ENCODE data around the gene CLMN. TPM values are rescaled to one million over a fixed set of nuclear protein-coding genes. Genes with fewer than 3 reads are reported as not detected.

The CLMN gene
- total and polyA plus RNA-seq, 2 donors (not counting 1 experiment from before 2014, with no cell fraction given), result 9.6 to 51.5 TPM

DNA sequence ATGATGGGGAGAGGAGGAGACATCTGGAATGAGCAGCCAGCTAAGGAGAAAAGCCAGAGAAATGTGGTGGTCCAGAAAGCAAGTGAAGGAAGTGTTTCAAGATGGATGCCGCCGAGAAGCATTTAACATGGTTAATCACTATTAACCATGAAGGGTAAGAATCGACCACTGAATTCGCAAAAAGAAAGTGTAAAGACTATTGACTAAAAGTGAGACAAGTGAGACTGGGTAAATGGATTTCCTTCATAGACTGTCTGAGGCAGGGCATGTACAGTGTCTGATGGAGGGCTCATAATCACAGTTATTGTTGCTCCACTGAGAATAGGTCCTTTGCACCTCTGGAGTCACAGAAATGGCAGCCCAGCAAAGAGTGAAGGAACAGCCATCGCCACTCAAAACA is 25.3 kb upstream of the CLMN start:
- Mint-ChIP-seq H3K4me3 (no peak overlapping the region), H3K4me1 (no peaks in the 10 kb centered on the region), H3K9me3 (ENCODE audit: insufficient read depth) (no peaks in the 10 kb centered on the region), H3K27ac (no peak overlapping the region), H3K27me3 (peaks cover 28% of the 10 kb centered on the region)
- DNase-seq (no peak), ATAC-seq (ENCODE audit: low read depth) (no peak)
- H3K9me3 ChIP-seq (ENCODE audit: control extremely low read depth in 1 of 3, control insufficient read depth in 2 of 3, insufficient read depth in 1 of 3, low read length in 2 of 3), result peaks cover 0 to 7% (median 0%) of the 10 kb centered on the region in 3 donors
- no peak overlapping the region for H3K9ac ChIP-seq (ENCODE audit: low read length)
- no peaks in the 10 kb centered on the region for H4K20me1 ChIP-seq (ENCODE audit: control insufficient read depth, insufficient read depth, low read length, poor library complexity, severe bottlenecking)
- no peak overlapping the region for H2AFZ ChIP-seq (ENCODE audit: insufficient read depth, low read depth, low read length, poor library complexity, severe bottlenecking)
- intact Hi-C loops (cut with micrococcal nuclease), result no loop called here
- no peaks in the 10 kb centered on the region for H3K36me3 ChIP-seq (replicated peaks in 1 of 2; ENCODE audit: control extremely low read depth in 1 of 2, control insufficient read depth in 1 of 2, extremely low read depth in 1 of 2, insufficient read depth in 2 of 2, low read length in 1 of 2)
- H3K27me3 ChIP-seq (replicated peaks in 1 of 4; ENCODE audit: control extremely low read depth in 1 of 4, control insufficient read depth in 3 of 4, insufficient read depth in 4 of 4, low read length in 3 of 4), result peaks cover 0 to 18% (median 1%) of the 10 kb centered on the region in 4 experiments
- no peaks in the 10 kb centered on the region for H3K4me1 ChIP-seq (ENCODE audit: control insufficient read depth in 2 of 2, insufficient read depth in 2 of 2, low read length in 2 of 2)
- CTCF ChIA-PET, result no interaction called here
- no peak overlapping the region for H3K4me2 ChIP-seq (replicated peaks; ENCODE audit: low read depth, low read length, poor library complexity, severe bottlenecking)
- H3K4me3 ChIP-seq (ENCODE audit: control extremely low read depth in 1 of 5, extremely low read depth in 1 of 5, insufficient read depth in 1 of 5, low read depth in 2 of 5, low read length in 4 of 5), result no peak overlapping the region
- H3K27ac ChIP-seq (ENCODE audit: low read length in 2 of 2), result no peak overlapping the region
- POLR2A ChIA-PET, result no interaction called here
- 89% methylated on average over 3 of the region's 5 CpGs for WGBS (ENCODE audit: insufficient coverage)
- H3K79me2 ChIP-seq (ENCODE audit: control insufficient read depth, insufficient read depth, low read length), result no peaks in the 10 kb centered on the region
- TF ChIP-seq CTCF (IDR thresholded peaks at IDR 0.05) (no peak), EZH2 (IDR thresholded peaks at IDR 0.05; ENCODE audit: borderline replicate concordance, insufficient read depth, low read depth, low read length, poor library complexity, severe bottlenecking) (no peak)

- Histone ChIP-seq H3K27ac (ENCODE audit: low read length in 2 of 2) (no peak overlapping the region), H2AFZ (ENCODE audit: insufficient read depth, low read depth, low read length, poor library complexity, severe bottlenecking) (no peak overlapping the region), H3K4me1 (ENCODE audit: control insufficient read depth in 2 of 2, insufficient read depth in 2 of 2, low read length in 2 of 2) (no peaks in the 10 kb centered on the region), H3K9me3 (ENCODE audit: control extremely low read depth in 1 of 3, control insufficient read depth in 2 of 3, insufficient read depth in 1 of 3, low read length in 2 of 3) (peaks cover 0 to 7% (median 0%) of the 10 kb centered on the region in 3 donors), H3K27me3 (replicated peaks in 1 of 4; ENCODE audit: control extremely low read depth in 1 of 4, control insufficient read depth in 3 of 4, insufficient read depth in 4 of 4, low read length in 3 of 4) (peaks cover 0 to 19% (median 1%) of the 10 kb centered on the region in 4 experiments), H3K4me3 (ENCODE audit: control extremely low read depth in 1 of 5, extremely low read depth in 1 of 5, insufficient read depth in 1 of 5, low read depth in 2 of 5, low read length in 4 of 5) (no peak overlapping the region), H3K36me3 (replicated peaks in 1 of 2; ENCODE audit: control extremely low read depth in 1 of 2, control insufficient read depth in 1 of 2, extremely low read depth in 1 of 2, insufficient read depth in 2 of 2, low read length in 1 of 2) (no peaks in the 10 kb centered on the region), H3K79me2 (ENCODE audit: control insufficient read depth, insufficient read depth, low read length) (no peaks in the 10 kb centered on the region), H3K4me2 (replicated peaks; ENCODE audit: low read depth, low read length, poor library complexity, severe bottlenecking) (no peak overlapping the region), H4K20me1 (ENCODE audit: control insufficient read depth, insufficient read depth, low read length, poor library complexity, severe bottlenecking) (no peaks in the 10 kb centered on the region), H3K9ac (ENCODE audit: low read length) (no peak overlapping the region)
- no peak for ATAC-seq (ENCODE audit: low read depth)
- no peaks in the 10 kb centered on the region for H3K4me1 Mint-ChIP-seq
- CTCF ChIA-PET, result no interaction called here
- TF ChIP-seq EZH2 (IDR thresholded peaks at IDR 0.05; ENCODE audit: borderline replicate concordance, insufficient read depth, low read depth, low read length, poor library complexity, severe bottlenecking), result no peak
- TF ChIP-seq CTCF (IDR thresholded peaks at IDR 0.05), result no peak
- no peak overlapping the region for H3K4me3 Mint-ChIP-seq
- intact Hi-C loops (cut with micrococcal nuclease), result no loop called here
- no peak for DNase-seq
- H3K9me3 Mint-ChIP-seq (ENCODE audit: insufficient read depth), result no peaks in the 10 kb centered on the region
- no peak overlapping the region for H3K27ac Mint-ChIP-seq
- POLR2A ChIA-PET, result no interaction called here
- peaks cover 30% of the 10 kb centered on the region for H3K27me3 Mint-ChIP-seq
Measured at GRCh38 chr14:95344536-95344935, 24.8 kb upstream of the CLMN start.
